Hematopoietic multipotent progenitor cell treated with erythropoietin and hydrocortisone succinate and interleukin-3 and kit ligand, for 4 days (in vitro differentiated cells): Measurements from ENCODE around the gene PLEKHM3.

ENCODE experiments used
- DNase-seq: peaks from one replicate; pipeline ENCODE4 v3.0.0-alpha.2; 2015

Gene PLEKHM3

DNA sequence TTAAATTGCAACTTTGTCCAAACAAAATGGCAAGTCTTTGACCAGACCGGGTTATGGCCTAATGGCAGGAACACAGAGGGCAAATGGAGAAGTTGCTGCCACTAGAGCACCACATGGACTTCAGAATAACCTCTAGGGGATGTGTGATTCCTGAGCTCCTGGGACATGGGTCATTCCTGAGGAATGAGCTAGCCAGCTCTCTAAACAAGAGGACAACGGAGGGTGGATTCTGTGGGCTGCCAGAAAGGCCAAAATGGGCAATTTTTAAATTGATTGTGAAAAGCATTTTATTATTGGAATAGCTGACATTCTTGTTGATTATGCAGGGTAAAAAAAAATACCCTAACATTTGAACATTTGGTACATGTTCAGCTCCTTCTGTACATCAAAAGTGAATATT is 145.8 kb downstream of the PLEKHM3 start:
- DNase-seq = no peak

DNA sequence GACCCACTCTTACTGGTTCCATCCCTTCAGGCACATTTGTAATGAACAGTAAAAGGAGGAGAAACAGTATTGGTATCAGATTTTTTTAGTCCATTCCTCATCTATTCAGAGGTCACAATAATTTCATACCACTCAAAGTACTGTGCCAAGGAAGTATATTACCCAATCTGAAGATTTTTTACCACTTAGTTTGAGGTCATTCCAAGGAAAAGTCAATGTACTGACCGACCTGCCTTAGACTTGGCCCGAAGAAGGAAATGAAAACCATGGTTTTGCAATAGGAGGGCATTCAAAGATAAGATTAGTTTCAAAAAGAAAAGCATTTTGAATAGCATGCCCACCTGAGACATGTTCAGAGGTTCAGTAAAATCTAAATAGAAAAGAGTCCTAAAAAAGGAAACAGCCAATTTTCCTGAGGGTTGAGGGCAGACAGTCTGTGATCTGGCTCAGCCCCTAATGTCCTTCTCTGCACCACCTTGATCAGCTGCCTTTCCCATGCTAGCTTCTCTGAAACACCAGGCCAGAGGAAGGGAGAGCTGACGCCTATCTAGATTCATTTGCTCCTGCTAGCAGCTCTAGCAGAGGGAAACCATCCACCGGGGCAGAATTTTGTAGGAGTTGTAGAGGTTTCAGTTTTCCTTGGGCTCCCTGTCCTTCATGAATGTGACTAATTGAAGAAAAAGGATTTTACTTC is 148.3 kb downstream of the PLEKHM3 start:
- no peak for DNase-seq

DNA sequence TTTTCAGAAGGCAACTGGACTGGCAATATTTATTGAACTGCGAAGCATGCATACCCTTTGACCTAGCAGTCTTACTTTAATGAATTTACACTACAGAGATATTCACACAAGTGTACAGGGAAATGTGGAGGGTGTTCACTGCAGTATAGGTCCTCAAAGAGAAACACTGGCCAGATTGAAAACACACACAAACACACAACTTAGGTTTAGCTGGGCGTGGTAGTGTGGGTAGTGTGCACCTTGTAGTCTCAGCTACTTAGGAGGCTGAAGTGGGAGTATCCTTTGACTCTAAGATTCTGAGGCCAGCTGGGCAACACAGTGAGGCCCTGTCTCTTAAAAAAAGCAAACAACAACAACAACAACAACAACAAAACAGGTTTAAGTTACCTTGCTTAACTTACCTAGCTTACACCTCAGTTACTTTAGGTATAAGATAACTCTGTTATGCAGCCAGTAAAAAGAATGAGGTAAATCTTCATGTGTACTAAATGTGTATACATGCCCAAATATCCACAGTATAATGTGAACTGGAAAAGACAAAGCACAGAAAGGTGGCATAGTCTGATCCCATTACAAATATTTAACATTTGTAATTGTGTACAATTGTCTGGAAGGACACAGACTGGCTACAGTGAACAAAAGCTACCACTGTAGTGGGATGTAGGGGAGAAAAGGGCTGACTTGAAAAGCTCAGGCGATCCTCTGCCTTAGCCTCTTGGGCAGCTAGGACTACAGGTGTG is 149.7 kb downstream of the PLEKHM3 start:
- no peak for DNase-seq

DNA sequence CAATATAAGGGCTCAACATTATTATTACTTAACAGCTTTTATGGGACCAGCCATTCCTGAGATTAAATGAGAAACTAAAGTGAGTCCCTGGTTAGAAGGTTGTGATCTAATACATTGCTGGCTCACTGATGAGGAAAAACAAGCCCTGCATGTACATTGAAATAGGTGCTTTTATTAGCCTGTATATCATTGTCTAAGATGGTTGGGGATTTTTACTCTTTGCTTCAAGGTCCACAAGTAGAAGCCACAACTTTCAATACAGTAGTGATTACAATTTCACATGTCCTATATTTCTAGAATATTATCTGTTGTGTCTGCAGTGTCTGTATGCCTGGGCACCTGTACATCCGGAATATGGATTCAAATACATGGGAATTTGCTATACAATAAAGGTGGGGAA is 151.5 kb downstream of the PLEKHM3 start:
- DNase-seq = no peak

DNA sequence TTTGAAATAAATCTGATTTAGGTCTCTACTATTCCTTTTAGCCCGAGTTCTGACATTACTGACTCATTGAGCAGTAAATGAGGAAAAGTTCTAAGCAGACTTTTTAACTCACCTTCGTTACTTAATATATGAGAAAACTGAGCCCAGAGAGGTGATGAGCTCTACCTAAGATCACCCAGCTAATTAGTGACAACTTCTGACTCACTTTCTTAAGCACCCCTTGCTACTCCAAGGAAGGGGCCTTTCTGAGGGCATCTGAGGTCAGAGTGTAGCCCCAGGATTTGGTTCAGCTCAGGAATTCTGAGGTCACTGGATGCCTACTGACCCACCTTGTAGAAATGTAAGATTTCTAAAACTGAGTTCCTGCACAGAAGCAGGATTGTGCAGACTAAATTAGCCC is 153.4 kb downstream of the PLEKHM3 start:
- DNase-seq = no peak

- DNase-seq = no peak
Observed at GRCh38 chr2:207871506-207871905, 153.8 kb downstream of the PLEKHM3 start.

DNA sequence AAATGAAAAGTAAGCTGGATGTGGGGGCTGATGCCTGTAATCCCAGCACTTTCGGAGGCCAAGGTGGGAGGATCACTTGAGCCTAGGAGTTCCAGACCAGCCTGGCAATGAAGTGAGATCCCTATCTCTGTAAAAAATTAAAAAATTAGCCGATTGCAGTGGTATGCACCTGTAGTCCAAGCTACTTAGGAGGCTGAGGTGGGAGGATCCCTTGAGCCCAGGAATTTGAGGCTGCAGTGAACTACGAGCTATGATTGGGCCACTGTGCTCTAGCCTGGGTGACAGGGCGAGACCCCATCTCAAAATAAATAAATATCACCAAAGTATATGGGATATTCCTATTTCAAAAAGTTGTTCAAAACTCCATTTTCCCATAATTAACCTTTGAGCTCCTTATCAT is 154.5 kb downstream of the PLEKHM3 start:
- DNase-seq = no peak

DNA sequence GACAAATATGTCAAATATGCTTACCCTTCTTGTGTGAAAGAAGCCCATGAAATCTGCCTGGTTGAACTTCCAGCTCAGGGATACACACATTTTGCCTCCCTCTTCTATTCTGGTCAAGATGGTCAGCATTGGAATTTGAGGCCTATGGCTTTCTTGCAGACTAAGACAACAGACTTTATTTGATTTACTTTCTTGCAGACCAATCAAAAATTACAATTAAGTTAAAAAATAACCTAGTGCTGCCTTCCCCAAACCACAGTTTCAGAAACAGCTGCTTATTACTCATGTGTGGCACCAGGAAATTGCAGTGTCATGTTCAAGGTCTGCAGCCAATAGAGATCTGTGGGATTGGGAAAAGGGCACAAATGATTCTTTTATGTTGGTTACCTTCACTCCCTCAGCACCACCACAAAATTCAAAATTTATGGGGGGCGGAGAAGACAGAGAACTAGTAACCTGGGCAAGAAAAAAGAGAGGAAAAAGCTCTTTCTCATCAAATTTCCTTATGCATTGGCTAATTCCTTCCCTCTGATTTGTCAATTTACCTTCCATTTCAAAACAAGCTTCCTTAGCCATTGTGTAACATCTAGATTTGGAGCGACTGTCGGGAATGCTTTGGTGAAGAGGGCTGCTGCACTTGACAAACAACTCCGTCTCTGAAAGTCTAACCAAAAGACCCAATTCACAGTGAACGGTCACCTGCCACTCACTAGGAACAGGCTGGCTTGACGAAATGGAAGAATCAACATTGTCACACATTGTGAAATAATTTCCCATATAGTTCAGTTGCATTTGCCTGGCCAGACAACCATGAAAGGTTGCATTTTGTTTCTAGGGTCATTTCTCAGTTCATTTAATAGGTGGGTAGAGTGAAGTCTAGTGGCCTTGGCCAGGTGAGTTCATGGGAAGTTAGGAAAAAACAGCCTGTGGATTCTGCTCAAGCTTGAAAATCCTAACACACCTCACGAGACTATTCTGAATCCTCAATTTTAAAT is 155.2 kb downstream of the PLEKHM3 start:
- peak; percentile 56 for DNase-seq

GRCh38 chr2:207868855-207869596 is 156.3 kb downstream of the PLEKHM3 start:
- no peak for DNase-seq

DNA sequence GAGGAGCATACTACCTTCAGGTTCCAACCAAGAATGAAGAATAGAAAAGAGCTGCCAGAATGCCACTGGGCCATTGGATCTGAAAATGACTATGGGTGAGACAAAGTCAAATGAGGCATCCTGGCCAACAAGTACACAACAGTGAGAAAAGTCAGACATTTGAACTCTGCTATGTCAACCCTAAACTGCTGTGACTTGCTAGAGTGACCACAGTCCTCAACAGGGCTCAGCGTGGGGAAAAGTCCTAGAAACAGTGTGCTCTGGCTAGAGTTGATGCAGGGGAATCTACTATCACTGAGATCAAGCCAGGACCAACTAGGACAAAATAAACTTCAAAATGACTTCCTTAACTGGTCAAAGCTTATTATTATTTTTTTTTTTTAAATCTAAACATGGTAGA is 157.4 kb downstream of the PLEKHM3 start:
- DNase-seq = no peak

DNA sequence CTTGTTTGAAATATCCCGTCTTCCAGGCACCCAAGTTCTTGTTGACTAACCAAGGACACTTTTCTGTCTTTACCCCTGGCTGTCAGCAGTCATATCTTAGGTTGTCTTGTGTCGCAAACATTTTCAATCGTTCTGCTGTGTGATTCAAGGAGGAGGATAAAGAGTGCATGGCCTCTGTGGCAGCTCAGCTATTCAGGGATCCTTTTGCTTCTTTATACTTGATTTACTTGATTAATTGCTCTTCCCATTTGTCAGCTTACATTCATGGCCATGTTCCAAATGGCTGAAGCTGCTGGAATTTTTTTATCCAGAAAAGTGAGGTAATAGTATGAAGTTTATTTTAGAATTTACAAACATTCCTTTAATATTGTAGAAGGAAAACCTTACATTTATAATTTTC is 158.3 kb downstream of the PLEKHM3 start:
- DNase-seq = no peak

DNA sequence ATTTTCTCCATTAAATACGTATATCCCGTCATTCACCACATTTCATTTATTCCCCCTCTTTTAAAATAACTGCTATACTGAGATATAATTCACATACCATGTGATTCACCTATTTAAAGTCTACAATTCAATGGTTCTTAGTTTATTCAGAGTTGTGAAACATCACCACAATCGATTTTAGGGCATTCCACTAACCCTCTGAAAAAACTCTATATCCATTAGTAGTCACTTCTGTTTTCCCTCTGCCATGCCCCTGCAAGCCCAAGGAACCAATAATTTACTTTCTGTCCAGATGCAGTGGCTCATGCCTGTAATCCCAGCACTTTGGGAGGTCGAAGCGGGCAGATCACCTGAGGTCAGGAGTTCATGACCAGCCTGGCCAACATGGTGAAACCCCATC is 160.1 kb downstream of the PLEKHM3 start:
- no peak for DNase-seq

- DNase-seq = no peak
Observed at GRCh38 chr2:207863345-207863744, 162.0 kb downstream of the PLEKHM3 start.

DNA sequence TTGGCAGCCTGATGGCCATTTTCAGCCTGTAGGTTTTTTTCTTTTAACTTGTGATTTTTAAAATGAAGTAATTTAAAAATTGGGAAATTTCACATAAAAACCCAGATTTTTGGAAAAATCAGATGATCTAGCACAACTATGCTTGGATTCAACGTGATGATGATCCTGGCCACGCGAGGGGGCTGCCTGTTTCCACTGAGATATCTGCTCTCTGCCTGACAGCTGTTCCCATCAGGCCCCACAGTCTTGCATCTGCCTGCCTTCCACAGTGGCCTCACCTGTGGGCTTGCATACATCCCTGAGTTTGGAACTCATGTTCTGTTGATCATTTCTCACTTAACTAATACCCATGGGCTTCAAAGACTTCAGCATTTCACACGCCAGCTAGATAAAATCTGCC is 163.5 kb downstream of the PLEKHM3 start:
- no peak for DNase-seq

- DNase-seq = no peak
Observed at GRCh38 chr2:207860685-207861084, 164.6 kb downstream of the PLEKHM3 start.

DNA sequence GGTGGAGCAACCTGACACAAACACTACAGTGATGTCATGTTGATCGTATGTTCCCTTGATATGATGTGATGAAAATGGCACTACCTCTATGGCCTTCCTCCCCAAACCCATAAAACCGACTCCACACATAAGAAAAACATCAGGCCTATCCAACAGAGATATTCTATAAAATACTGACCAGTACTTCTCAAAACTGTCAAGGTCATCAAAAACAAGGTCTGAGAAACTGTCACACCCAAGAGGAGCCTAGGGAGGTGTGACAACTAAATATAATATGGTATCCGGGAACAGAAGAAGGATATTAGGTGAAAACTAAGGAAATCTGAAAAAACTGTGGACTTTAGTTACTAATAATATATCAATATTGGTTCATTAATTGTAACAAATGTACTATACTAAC is 169.7 kb downstream of the PLEKHM3 start:
- no peak for DNase-seq

DNA sequence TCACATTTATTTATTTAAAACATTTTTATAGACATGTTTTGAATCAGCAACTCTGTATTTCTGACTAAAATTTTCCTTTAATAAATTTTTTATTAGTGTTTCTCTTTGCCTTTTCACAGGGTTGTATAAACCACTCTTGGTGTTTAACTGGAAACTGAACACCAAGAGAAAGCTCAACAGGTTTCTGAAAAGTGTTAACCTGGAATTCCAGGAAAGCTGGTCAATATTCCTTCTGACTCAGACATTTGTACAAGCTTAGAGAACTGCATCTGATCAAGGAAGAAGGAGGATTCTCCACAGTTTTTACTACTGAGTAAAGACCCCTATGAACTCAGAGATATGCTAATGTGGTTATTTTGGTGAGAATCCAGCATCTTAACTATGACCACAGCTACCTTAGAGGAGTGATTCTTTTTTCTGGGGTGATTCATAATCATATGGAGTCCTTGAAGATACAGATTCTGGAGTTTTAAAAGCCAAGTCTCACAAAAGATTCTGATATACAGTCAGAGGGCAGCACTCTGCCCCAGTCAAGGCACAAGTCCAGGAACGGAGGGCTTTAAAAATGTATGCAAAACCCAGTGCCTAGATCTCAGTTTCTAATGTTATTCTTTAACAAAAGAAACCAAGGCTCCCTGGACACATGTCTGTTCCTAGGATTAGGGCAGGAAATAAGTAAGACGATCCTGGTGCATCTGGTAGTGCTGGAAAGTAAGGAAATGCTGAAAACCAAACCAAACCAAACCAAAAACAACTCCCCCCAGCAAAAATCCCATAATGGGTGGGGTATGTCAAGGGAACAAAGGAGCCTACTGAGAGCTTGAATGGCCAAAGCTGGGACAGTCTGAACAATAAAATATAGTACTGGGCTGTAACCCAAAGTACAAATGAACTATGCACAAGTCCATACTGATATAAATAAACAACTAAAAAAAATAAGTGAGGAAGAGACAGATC is 170.6 kb downstream of the PLEKHM3 start:
- DNase-seq = no peak

GRCh38 chr2:207852791-207853190 is 172.5 kb downstream of the PLEKHM3 start:
- no peak for DNase-seq

- no peak for DNase-seq
Observed at GRCh38 chr2:207849443-207849842, 175.9 kb downstream of the PLEKHM3 start.

- DNase-seq = peak; percentile 12
Observed at GRCh38 chr2:207848545-207848928, 176.8 kb downstream of the PLEKHM3 start.

- DNase-seq = peak; percentile 45
Observed at GRCh38 chr2:207847807-207848544, 177.4 kb downstream of the PLEKHM3 start.
